Measurements from ENCODE around the gene ANXA10.

- TF ChIP-seq CTCF (optimal IDR thresholded peaks at IDR 0.05 in 1 of 3, IDR thresholded peaks at IDR 0.05 in 1 of 3, conservative IDR thresholded peaks at IDR 0.05 in 1 of 3; ENCODE audit: extremely low read depth in 1 of 3, insufficient read depth in 2 of 3, low read length in 3 of 3) = no peak
- no peak for TF ChIP-seq EZH2 (IDR thresholded peaks at IDR 0.05; ENCODE audit: low read length)
Observed at GRCh38 chr4:168059251-168059650, 33.1 kb upstream of the ANXA10 start.
